Stomach (tissue), 9 donors: ENCODE data around the gene SHANK2. TPM values are rescaled to one million over a fixed set of nuclear protein-coding genes. Genes with fewer than 3 reads are reported as not detected.

Experiments used
- DNase-seq, 2 donors: peaks; one replicate each; pipeline versions ENCODE4 v3.0.0 to v3.0.0-alpha.2; 2013 to 2019
- H3K27ac ChIP-seq, 5 donors: fragments of 200-600 bp in 4 of 5; sonication (generic) in 4 of 5; one replicate each; pipeline ENCODE4 v1.5.1; 2013 to 2019; ENCODE audit warnings: mild to moderate bottlenecking in 1 of 5, moderate library complexity in 1 of 5
- H3K27me3 ChIP-seq, 3 donors: fragments of 200-600 bp; sonication (generic); one replicate each; pipeline ENCODE4 v1.5.1; 2017 to 2019; ENCODE audit warnings: mixed run types in 1 of 3
- H3K36me3 ChIP-seq, 4 donors: fragments of 200-600 bp; sonication (generic); 1 replicate in 3 of 4; 2 replicates in 1 of 4; pipeline ENCODE4 v1.5.1; 2016 to 2019
- H3K4me1 ChIP-seq, 4 donors: fragments of 200-600 bp; sonication (generic); one replicate each; pipeline ENCODE4 v1.5.1; 2016 to 2019
- H3K4me3 ChIP-seq, 4 donors: fragments of 200-600 bp; sonication (generic) in 3 of 4; one replicate each; pipeline ENCODE4 v1.5.1; 2016 to 2019; ENCODE audit warnings: mild to moderate bottlenecking in 1 of 4
- H3K9me3 ChIP-seq, 4 donors: fragments of 200-600 bp; sonication (generic); one replicate each; pipeline ENCODE4 v1.5.1; 2016 to 2019
- CTCF ChIP-seq, 7 experiments: fragments of 450-650 bp in 4 of 7; fragments of 200-600 bp in 3 of 7; sonication (generic) in 3 of 7; IDR thresholded peaks; one replicate each; pipeline ENCODE4 v1.5.1; 2016 to 2019; ENCODE audit warnings: antibody characterized with exemption in 7 of 7, control low read depth in 2 of 7, mild to moderate bottlenecking in 1 of 7
- EP300 ChIP-seq: sonication (generic); formaldehyde crosslinking; IDR thresholded peaks from one replicate; pipeline ENCODE4 v1.6.1; 2017; ENCODE audit warnings: antibody characterized with exemption
- POLR2A ChIP-seq, 4 donors: fragments of 450-650 bp; IDR thresholded peaks; one replicate each; pipeline ENCODE4 v1.6.1; 2016; ENCODE audit warnings: antibody characterized with exemption in 4 of 4, control low read depth in 2 of 4, mild to moderate bottlenecking in 1 of 4, moderate library complexity in 1 of 4
- POLR2AphosphoS5 ChIP-seq, 3 donors: sonication (generic); formaldehyde crosslinking; IDR thresholded peaks; one replicate each; pipeline ENCODE4 v1.6.1; 2016; ENCODE audit warnings: antibody characterized with exemption in 3 of 3
- WGBS, 5 donors: extraction: QIAGEN DNeasy Blood & Tissue Kit in 3 of 5; methylation state at CpG; one replicate each; pipeline versions ENCODE4 v1.1.5 to v1.1.7; 2013 to 2018; 5-methylcytosine and 5-hydroxymethylcytosine counted together
- intact Hi-C: fragments of 100-400 bp; cut with DNase I; formaldehyde crosslinking; loops from one replicate; pipeline ENCODE4 v1.15.1; 2023; ENCODE audit warnings: low total_unique reads
- polyA plus RNA-seq, 3 donors: library from polyadenylated mRNA; stranded (reverse); fragments of 200-250 nt; gene quantifications; one replicate each; pipeline ENCODE4 v1.2.3, GENCODE V29; 2013
- total RNA-seq, 5 donors: library from RNA; depleted of rRNA; stranded (reverse); fragments of >200 nt; gene quantifications; one replicate each; pipeline versions ENCODE4 v1.1.0 to v1.2.3, GENCODE V29; 2014 to 2016
- donor health status: healthy with polysubstance abuse.
- donor health status: Bipolar disorder and iron deficiency.
- donor health status: healthy.

The SHANK2 gene
- total and polyA plus RNA-seq, 8 donors: 1.6 to 126 (median 47.1) TPM

GRCh38 chr11:71218789-71219499 is 33.4 kb downstream of the SHANK2 start:
- TF ChIP-seq POLR2AphosphoS5 (IDR thresholded peaks at IDR 0.05) (no peak), EP300 (no peak), POLR2A (IDR thresholded peaks at IDR 0.05) (no peak), CTCF (IDR thresholded peaks at IDR 0.05) (no peak)
- 88 to 94% (median 93%) methylated on average over 7 to 10 of the region's 10 CpGs for WGBS, 5 donors
- intact Hi-C loops: no loop called here
- Histone ChIP-seq H3K27me3 (no peaks in the 10 kb centered on the region), H3K9me3 (no peaks in the 10 kb centered on the region), H3K36me3 (peaks cover 0 to 14% (median 6%) of the 10 kb centered on the region in 4 donors), H3K4me3 (no peak overlapping the region), H3K4me1 (peaks cover 0 to 9% (median under 1%) of the 10 kb centered on the region in 4 donors), H3K27ac (no peak overlapping the region)
- DNase-seq: no peak

- Histone ChIP-seq H3K36me3 (no peaks in the 10 kb centered on the region), H3K27me3 (no peaks in the 10 kb centered on the region), H3K9me3 (no peaks in the 10 kb centered on the region), H3K27ac (no peak overlapping the region), H3K4me1 (peaks cover 0 to 15% (median 6%) of the 10 kb centered on the region in 4 donors), H3K4me3 (no peak overlapping the region)
- intact Hi-C loops: no loop called here
- TF ChIP-seq CTCF (IDR thresholded peaks at IDR 0.05) (no peak), POLR2AphosphoS5 (IDR thresholded peaks at IDR 0.05) (no peak), POLR2A (IDR thresholded peaks at IDR 0.05) (no peak), EP300 (no peak)
- WGBS, 5 donors: 89 to 93% (median 91%) methylated on average over 12 of the region's 12 CpGs
- DNase-seq: no peak
Measured at GRCh38 chr11:71215425-71215965, 36.9 kb downstream of the SHANK2 start.

- H3K36me3 ChIP-seq: no peaks in the 10 kb centered on the region
- no peak overlapping the region for H3K4me3 ChIP-seq
- H3K27ac ChIP-seq: no peak overlapping the region
- H3K27me3 ChIP-seq: no peaks in the 10 kb centered on the region
- intact Hi-C loops: no loop called here
- TF ChIP-seq CTCF (IDR thresholded peaks at IDR 0.05): no peak
- 89 to 94% (median 92%) methylated on average over 21 to 23 of the region's 23 CpGs for WGBS, 5 donors
- H3K4me1 ChIP-seq: peaks cover 0 to 15% (median 6%) of the 10 kb centered on the region in 4 donors
- no peak for DNase-seq
- H3K9me3 ChIP-seq: no peaks in the 10 kb centered on the region
Measured at GRCh38 chr11:71214553-71215424, 37.6 kb downstream of the SHANK2 start.

GRCh38 chr11:71213696-71214552 is 38.5 kb downstream of the SHANK2 start:
- Histone ChIP-seq H3K4me1 (peaks cover 0 to 15% (median 6%) of the 10 kb centered on the region in 4 donors), H3K27me3 (no peaks in the 10 kb centered on the region), H3K36me3 (peaks cover 0 to 3% (median 0%) of the 10 kb centered on the region in 4 donors), H3K9me3 (no peaks in the 10 kb centered on the region), H3K27ac (no peak overlapping the region), H3K4me3 (no peak overlapping the region)
- WGBS, 5 donors: 70 to 79% (median 77%) methylated on average over 14 to 19 of the region's 19 CpGs
- DNase-seq: no peak
- intact Hi-C loops: no loop called here
- TF ChIP-seq EP300: no peak
- no peak for TF ChIP-seq POLR2A (IDR thresholded peaks at IDR 0.05)
- no peak for TF ChIP-seq CTCF (IDR thresholded peaks at IDR 0.05)
- no peak for TF ChIP-seq POLR2AphosphoS5 (IDR thresholded peaks at IDR 0.05)
